Activated CD4-positive, alpha-beta memory T cell treated with anti-CD3 and anti-CD28 coated beads, Interleukin-2, amount 10 ng/mL, durations not matched to agents 7 days and 5 days (primary cell): ENCODE results near the gene RGS7. TPM values are rescaled to one million over a fixed set of nuclear protein-coding genes. Genes with fewer than 3 reads are reported as not detected.

ENCODE experiments used
- CTCF ChIA-PET: fragments of 350-600 bp; sonication (Branson Sonifier 250); formaldehyde crosslinking; loops from one replicate; lab custom pipeline; 2021; ENCODE audit warnings: antibody characterized with exemption, inconsistent platforms; lab: Charles Lee
- POLR2A ChIA-PET: fragments of 350-600 bp; sonication (Branson Sonifier 250); formaldehyde crosslinking; loops from one replicate; lab custom pipeline; 2021; ENCODE audit warnings: antibody characterized with exemption; lab: Charles Lee
- DNase-seq: peaks from one replicate; pipeline ENCODE4 v3.0.0-alpha.2; 2020
- H3K27ac Mint-ChIP-seq: one replicate; pipeline ENCODE4 v1.8.0; 2021; ENCODE audit warnings: mild to moderate bottlenecking, mixed read lengths
- H3K27me3 Mint-ChIP-seq: one replicate; pipeline ENCODE4 v1.8.0; 2021; ENCODE audit warnings: mixed read lengths
- H3K36me3 Mint-ChIP-seq: one replicate; pipeline ENCODE4 v1.8.0; 2021; ENCODE audit warnings: low read depth, mixed read lengths
- H3K4me1 Mint-ChIP-seq: one replicate; pipeline ENCODE4 v1.8.0; 2021; ENCODE audit warnings: mixed read lengths
- H3K4me3 Mint-ChIP-seq: one replicate; pipeline ENCODE4 v1.8.0; 2021; ENCODE audit warnings: mild to moderate bottlenecking, mixed read lengths
- H3K9me3 Mint-ChIP-seq: one replicate; pipeline ENCODE4 v1.8.0; 2021; ENCODE audit warnings: mixed read lengths
- total RNA-seq, 2 experiments: library from RNA; stranded (reverse); gene quantifications; one replicate each; pipeline ENCODE4 v1.2.3, GENCODE V29; 2021

RGS7 gene
- total RNA-seq, 2 experiments from 2014 or later, result not detected

GRCh38 chr1:241131636-241132194 is 225.3 kb downstream of the RGS7 start:
- Mint-ChIP-seq H3K36me3 (no peaks in the 10 kb centered on the region), H3K4me3 (no peak overlapping the region), H3K9me3 (peaks cover 5% of the 10 kb centered on the region), H3K27me3 (no peaks in the 10 kb centered on the region), H3K27ac (no peak overlapping the region), H3K4me1 (no peaks in the 10 kb centered on the region)
- DNase-seq, result no peak
- POLR2A ChIA-PET, result no interaction called here
- CTCF ChIA-PET, result no interaction called here

GRCh38 chr1:241130881-241131280 is 226.1 kb downstream of the RGS7 start:
- H3K36me3 Mint-ChIP-seq, result no peaks in the 10 kb centered on the region
- no peak overlapping the region for H3K4me3 Mint-ChIP-seq
- H3K27me3 Mint-ChIP-seq, result no peaks in the 10 kb centered on the region
- POLR2A ChIA-PET, result no interaction called here
- H3K27ac Mint-ChIP-seq, result no peak overlapping the region
- CTCF ChIA-PET, result interaction anchor here (0.6 kb wide), 1 partner anchor 87 kb away, joined by 6 read pairs; no protein-coding TSS in a partner anchor
- H3K9me3 Mint-ChIP-seq, result peaks cover 5% of the 10 kb centered on the region
- H3K4me1 Mint-ChIP-seq, result no peaks in the 10 kb centered on the region
- no peak for DNase-seq

- peaks cover 4% of the 10 kb centered on the region for H3K9me3 Mint-ChIP-seq
- CTCF ChIA-PET, result no interaction called here
Observed at GRCh38 chr1:241129207-241129960, 227.6 kb downstream of the RGS7 start.

GRCh38 chr1:241125286-241125685 is 231.7 kb downstream of the RGS7 start:
- Mint-ChIP-seq H3K27ac (no peak overlapping the region), H3K36me3 (no peaks in the 10 kb centered on the region), H3K9me3 (no peaks in the 10 kb centered on the region), H3K4me3 (no peak overlapping the region), H3K4me1 (no peaks in the 10 kb centered on the region), H3K27me3 (no peaks in the 10 kb centered on the region)
- POLR2A ChIA-PET, result no interaction called here
- CTCF ChIA-PET, result no interaction called here
- DNase-seq, result no peak

More at GRCh38 chr1:241129207-241129960, 227.6 kb downstream of the RGS7 start:
- Mint-ChIP-seq H3K4me3 (no peak overlapping the region), H3K27me3 (no peaks in the 10 kb centered on the region), H3K36me3 (no peaks in the 10 kb centered on the region), H3K27ac (no peak overlapping the region), H3K4me1 (no peaks in the 10 kb centered on the region)
- POLR2A ChIA-PET, result no interaction called here
- DNase-seq, result no peak

GRCh38 chr1:241118049-241118448 is 239.0 kb downstream of the RGS7 start:
- Mint-ChIP-seq H3K36me3 (no peaks in the 10 kb centered on the region), H3K4me1 (no peaks in the 10 kb centered on the region), H3K27ac (no peak overlapping the region), H3K4me3 (no peak overlapping the region), H3K27me3 (no peaks in the 10 kb centered on the region), H3K9me3 (no peaks in the 10 kb centered on the region)
- ChIA-PET CTCF (no interaction called here), POLR2A (no interaction called here)
- no peak for DNase-seq

GRCh38 chr1:241115784-241116183 is 241.2 kb downstream of the RGS7 start:
- Mint-ChIP-seq H3K9me3 (no peaks in the 10 kb centered on the region), H3K4me1 (no peaks in the 10 kb centered on the region), H3K27me3 (no peaks in the 10 kb centered on the region), H3K36me3 (no peaks in the 10 kb centered on the region), H3K4me3 (no peak overlapping the region), H3K27ac (no peak overlapping the region)
- no peak for DNase-seq
- ChIA-PET POLR2A (no interaction called here), CTCF (no interaction called here)

- Mint-ChIP-seq H3K4me3 (no peak overlapping the region), H3K9me3 (no peaks in the 10 kb centered on the region), H3K27ac (no peak overlapping the region), H3K27me3 (no peaks in the 10 kb centered on the region), H3K4me1 (no peaks in the 10 kb centered on the region), H3K36me3 (no peaks in the 10 kb centered on the region)
- DNase-seq, result no peak
- ChIA-PET CTCF (no interaction called here), POLR2A (no interaction called here)
Observed at GRCh38 chr1:241114699-241115233, 242.2 kb downstream of the RGS7 start.

GRCh38 chr1:241113557-241113956 is 243.4 kb downstream of the RGS7 start:
- Mint-ChIP-seq H3K36me3 (no peaks in the 10 kb centered on the region), H3K27me3 (no peaks in the 10 kb centered on the region), H3K4me3 (no peak overlapping the region), H3K9me3 (no peaks in the 10 kb centered on the region), H3K27ac (no peak overlapping the region), H3K4me1 (no peaks in the 10 kb centered on the region)
- DNase-seq, result no peak
- ChIA-PET POLR2A (no interaction called here), CTCF (no interaction called here)

GRCh38 chr1:241109039-241109438 is 248.0 kb downstream of the RGS7 start:
- ChIA-PET CTCF (no interaction called here), POLR2A (no interaction called here)
- H3K27ac Mint-ChIP-seq, result no peak overlapping the region
- H3K4me3 Mint-ChIP-seq, result no peak overlapping the region
- H3K27me3 Mint-ChIP-seq, result no peaks in the 10 kb centered on the region
- DNase-seq, result no peak
- H3K9me3 Mint-ChIP-seq, result no peaks in the 10 kb centered on the region
- no peaks in the 10 kb centered on the region for H3K36me3 Mint-ChIP-seq
- no peaks in the 10 kb centered on the region for H3K4me1 Mint-ChIP-seq

GRCh38 chr1:241105147-241105546 is 251.9 kb downstream of the RGS7 start:
- CTCF ChIA-PET, result no interaction called here

GRCh38 chr1:241102664-241103063 is 254.3 kb downstream of the RGS7 start:
- H3K36me3 Mint-ChIP-seq, result no peaks in the 10 kb centered on the region
- no peak overlapping the region for H3K27ac Mint-ChIP-seq
- H3K27me3 Mint-ChIP-seq, result no peaks in the 10 kb centered on the region
- ChIA-PET CTCF (no interaction called here), POLR2A (no interaction called here)
- H3K4me3 Mint-ChIP-seq, result no peak overlapping the region
- no peaks in the 10 kb centered on the region for H3K9me3 Mint-ChIP-seq
- no peaks in the 10 kb centered on the region for H3K4me1 Mint-ChIP-seq
- DNase-seq, result no peak

More at GRCh38 chr1:241105147-241105546, 251.9 kb downstream of the RGS7 start:
- Mint-ChIP-seq H3K9me3 (no peaks in the 10 kb centered on the region), H3K36me3 (no peaks in the 10 kb centered on the region), H3K4me3 (no peak overlapping the region), H3K4me1 (no peaks in the 10 kb centered on the region), H3K27ac (no peak overlapping the region), H3K27me3 (no peaks in the 10 kb centered on the region)
- POLR2A ChIA-PET, result no interaction called here
- no peak for DNase-seq

- Mint-ChIP-seq H3K9me3 (no peaks in the 10 kb centered on the region), H3K4me1 (no peaks in the 10 kb centered on the region), H3K4me3 (no peak overlapping the region), H3K27ac (no peak overlapping the region), H3K36me3 (no peaks in the 10 kb centered on the region), H3K27me3 (no peaks in the 10 kb centered on the region)
- CTCF ChIA-PET, result no interaction called here
- POLR2A ChIA-PET, result no interaction called here
- DNase-seq, result no peak
Observed at GRCh38 chr1:241101622-241102021, 255.4 kb downstream of the RGS7 start.

GRCh38 chr1:241097479-241097878 is 259.5 kb downstream of the RGS7 start:
- Mint-ChIP-seq H3K4me1 (no peaks in the 10 kb centered on the region), H3K9me3 (no peaks in the 10 kb centered on the region), H3K27ac (no peak overlapping the region), H3K4me3 (no peak overlapping the region), H3K27me3 (no peaks in the 10 kb centered on the region), H3K36me3 (no peaks in the 10 kb centered on the region)
- POLR2A ChIA-PET, result no interaction called here
- DNase-seq, result no peak
- CTCF ChIA-PET, result no interaction called here

- ChIA-PET CTCF (no interaction called here), POLR2A (no interaction called here)
- no peak overlapping the region for H3K4me3 Mint-ChIP-seq
- no peaks in the 10 kb centered on the region for H3K36me3 Mint-ChIP-seq
- no peak overlapping the region for H3K27ac Mint-ChIP-seq
- no peak for DNase-seq
- no peaks in the 10 kb centered on the region for H3K9me3 Mint-ChIP-seq
- no peaks in the 10 kb centered on the region for H3K4me1 Mint-ChIP-seq
- no peaks in the 10 kb centered on the region for H3K27me3 Mint-ChIP-seq
Observed at GRCh38 chr1:241096982-241097381, 260.0 kb downstream of the RGS7 start.
